Measurements from ENCODE around the gene BEAN1.

DNA sequence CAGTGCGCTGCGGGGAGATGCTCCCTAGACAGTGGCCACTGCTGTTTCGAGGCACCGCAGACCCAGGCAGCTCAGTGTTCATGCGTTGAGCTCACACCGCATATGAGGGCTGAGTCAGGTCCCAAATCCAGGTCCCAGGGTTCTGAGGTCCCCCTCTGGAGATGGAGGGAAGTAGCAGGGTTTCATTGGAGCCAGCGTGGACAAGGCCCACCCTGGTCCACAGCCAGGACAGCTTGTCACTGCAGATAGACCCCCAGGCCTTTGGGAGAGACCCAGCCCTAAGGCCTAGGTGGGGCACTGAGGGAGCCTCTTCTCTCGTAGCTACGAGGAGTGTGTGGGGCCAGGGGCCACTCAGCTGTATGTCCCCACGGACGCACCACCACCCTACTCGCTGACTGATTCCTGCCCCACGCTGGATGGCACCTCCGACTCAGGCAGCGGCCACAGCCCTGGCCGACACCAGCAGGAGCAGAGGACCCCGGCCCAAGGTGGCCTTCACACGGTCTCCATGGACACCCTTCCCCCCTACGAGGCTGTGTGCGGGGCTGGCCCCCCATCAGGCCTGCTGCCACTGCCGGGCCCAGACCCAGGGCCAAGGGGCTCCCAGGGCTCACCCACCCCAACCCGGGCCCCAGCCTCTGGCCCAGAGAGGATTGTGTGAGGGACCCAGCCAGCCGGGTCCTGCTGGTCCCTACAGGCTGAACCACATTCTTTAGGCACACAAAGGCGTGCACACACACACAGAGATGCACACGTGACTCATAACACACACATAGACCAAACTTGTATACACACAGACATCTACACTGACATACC, 53.4 kb downstream of the BEAN1 start:
- TF ChIP-seq ZNF565 (CRISPR knock-in tag; conservative IDR thresholded peaks at IDR 0.05; ENCODE audit: low read depth) (no peak), ZFP3 (CRISPR knock-in tag; IDR thresholded peaks at IDR 0.05) (no peak), OSR1 (CRISPR knock-in tag; IDR thresholded peaks at IDR 0.05) (no peak), ZFP30 (CRISPR knock-in tag; IDR thresholded peaks at IDR 0.05) (no peak), RARB (CRISPR knock-in tag; IDR thresholded peaks at IDR 0.05) (no peak), ZNF8 (CRISPR knock-in tag; IDR thresholded peaks at IDR 0.05) (no peak), POU6F1 (CRISPR knock-in tag; IDR thresholded peaks at IDR 0.05; ENCODE audit: borderline replicate concordance, low read depth) (no peak), SNAI2 (CRISPR knock-in tag; IDR thresholded peaks at IDR 0.05) (no peak), BACH2 (CRISPR knock-in tag; IDR thresholded peaks at IDR 0.05; ENCODE audit: borderline replicate concordance) (no peak), TSHZ2 (CRISPR knock-in tag; IDR thresholded peaks at IDR 0.05) (no peak), TOX (CRISPR knock-in tag; IDR thresholded peaks at IDR 0.05; ENCODE audit: borderline replicate concordance) (no peak)
- TF ChIP-seq, protein P1, sequence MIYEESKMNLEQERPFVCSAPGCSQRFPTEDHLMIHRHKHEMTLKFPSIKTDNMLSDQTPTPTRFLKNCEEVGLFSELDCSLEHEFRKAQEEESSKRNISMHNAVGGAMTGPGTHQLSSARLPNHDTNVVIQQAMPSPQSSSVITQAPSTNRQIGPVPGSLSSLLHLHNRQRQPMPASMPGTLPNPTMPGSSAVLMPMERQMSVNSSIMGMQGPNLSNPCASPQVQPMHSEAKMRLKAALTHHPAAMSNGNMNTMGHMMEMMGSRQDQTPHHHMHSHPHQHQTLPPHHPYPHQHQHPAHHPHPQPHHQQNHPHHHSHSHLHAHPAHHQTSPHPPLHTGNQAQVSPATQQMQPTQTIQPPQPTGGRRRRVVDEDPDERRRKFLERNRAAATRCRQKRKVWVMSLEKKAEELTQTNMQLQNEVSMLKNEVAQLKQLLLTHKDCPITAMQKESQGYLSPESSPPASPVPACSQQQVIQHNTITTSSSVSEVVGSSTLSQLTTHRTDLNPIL (CRISPR knock-in tag; IDR thresholded peaks at IDR 0.05; ENCODE audit: low read depth): no peak
- TF ChIP-seq, protein P2, sequence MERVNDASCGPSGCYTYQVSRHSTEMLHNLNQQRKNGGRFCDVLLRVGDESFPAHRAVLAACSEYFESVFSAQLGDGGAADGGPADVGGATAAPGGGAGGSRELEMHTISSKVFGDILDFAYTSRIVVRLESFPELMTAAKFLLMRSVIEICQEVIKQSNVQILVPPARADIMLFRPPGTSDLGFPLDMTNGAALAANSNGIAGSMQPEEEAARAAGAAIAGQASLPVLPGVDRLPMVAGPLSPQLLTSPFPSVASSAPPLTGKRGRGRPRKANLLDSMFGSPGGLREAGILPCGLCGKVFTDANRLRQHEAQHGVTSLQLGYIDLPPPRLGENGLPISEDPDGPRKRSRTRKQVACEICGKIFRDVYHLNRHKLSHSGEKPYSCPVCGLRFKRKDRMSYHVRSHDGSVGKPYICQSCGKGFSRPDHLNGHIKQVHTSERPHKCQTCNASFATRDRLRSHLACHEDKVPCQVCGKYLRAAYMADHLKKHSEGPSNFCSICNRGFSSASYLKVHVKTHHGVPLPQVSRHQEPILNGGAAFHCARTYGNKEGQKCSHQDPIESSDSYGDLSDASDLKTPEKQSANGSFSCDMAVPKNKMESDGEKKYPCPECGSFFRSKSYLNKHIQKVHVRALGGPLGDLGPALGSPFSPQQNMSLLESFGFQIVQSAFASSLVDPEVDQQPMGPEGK (CRISPR knock-in tag; IDR thresholded peaks at IDR 0.05; ENCODE audit: borderline replicate concordance): no peak

Data from SK-N-SH treated with all-trans-retinoic acid at 6 μM for 48 hours (cell line).